GM20431 (cell line): ENCODE data around the gene SEPTIN10.
"Not testable (repeated sequence)": the region's sequence is repeated elsewhere in the genome, so short reads cannot be mapped to it uniquely, and the experiment has no call there.

Experiments used
- in situ Hi-C: fragments of 300-500 bp; cut with MseI, MboI; formaldehyde crosslinking; loops from one replicate; pipeline ENCODE4 v1.15.0; 2020; ENCODE audit warnings: low sequenced_read_pairs; ENCODE audit not compliant: unreplicated experiment

Gene SEPTIN10

GRCh38 chr2:109635426-109636304 is 21.9 kb upstream of the SEPTIN10 start:
- in situ Hi-C loops, result no loop called here

DNA sequence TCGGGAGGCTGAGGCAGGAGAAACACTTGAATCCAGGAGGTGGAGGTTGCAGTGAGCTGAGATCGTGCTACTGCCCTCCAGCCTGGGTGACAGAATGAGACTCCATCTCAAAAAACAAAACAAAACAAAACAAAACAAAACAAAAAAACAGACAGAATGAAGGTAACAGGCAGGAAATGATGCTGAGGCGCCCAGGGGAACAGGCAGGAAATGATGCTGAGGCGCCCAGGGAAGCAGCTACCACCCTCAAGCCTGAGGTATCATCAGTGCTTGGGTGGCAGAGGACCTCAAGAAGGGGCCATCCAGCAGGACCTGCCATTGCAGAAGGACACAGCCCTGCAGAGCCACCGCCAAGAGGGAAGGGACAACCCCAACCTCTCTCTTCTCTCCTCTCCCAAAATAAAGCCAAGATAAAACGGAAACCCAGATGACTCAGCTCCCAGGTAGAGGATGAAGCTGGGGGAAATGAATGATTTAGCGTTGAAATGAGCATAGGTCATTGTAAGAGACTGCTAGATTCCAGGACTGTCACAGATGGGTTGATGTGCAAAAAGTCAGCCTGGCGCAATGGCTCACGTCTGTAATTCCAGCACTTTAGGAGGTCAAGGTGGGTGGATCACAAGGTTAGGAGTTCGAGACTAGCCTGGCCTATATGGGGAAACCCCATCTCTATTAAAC is 19.7 kb upstream of the SEPTIN10 start:
- in situ Hi-C loops, result no loop called here

DNA sequence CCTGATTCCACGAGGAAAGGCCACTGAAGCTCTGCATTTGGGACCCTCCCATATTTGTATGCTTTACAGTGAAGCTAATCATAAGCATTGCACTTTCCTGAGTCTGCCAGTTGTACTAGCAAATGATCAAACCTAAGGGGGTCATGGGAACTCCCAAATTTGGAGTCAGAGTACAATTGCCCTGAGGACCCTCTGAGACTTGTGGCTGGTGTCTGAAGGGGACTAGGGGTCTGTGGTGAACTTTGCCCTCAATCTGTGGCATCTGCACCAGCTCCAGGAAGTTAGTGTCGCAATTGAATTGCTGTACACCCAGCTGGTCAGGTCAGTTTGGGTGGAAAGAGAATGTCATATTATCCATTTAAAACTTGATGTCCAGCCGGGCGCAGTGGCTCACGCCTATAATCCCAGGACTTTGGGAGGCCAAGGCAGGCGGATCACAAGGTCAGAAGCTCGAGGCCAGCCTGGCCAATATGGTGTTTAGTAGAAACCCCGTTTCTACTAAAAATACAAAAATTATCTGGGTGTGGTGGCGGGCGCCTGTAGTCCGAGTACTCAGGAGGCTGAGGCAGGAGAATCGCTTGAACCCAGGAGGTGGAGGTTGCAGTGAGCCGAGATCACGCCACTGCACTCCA is 18.5 kb upstream of the SEPTIN10 start:
- in situ Hi-C loops, result no loop called here

- in situ Hi-C loops, result no loop called here
Measured at GRCh38 chr2:109631741-109632140, 18.0 kb upstream of the SEPTIN10 start.

DNA sequence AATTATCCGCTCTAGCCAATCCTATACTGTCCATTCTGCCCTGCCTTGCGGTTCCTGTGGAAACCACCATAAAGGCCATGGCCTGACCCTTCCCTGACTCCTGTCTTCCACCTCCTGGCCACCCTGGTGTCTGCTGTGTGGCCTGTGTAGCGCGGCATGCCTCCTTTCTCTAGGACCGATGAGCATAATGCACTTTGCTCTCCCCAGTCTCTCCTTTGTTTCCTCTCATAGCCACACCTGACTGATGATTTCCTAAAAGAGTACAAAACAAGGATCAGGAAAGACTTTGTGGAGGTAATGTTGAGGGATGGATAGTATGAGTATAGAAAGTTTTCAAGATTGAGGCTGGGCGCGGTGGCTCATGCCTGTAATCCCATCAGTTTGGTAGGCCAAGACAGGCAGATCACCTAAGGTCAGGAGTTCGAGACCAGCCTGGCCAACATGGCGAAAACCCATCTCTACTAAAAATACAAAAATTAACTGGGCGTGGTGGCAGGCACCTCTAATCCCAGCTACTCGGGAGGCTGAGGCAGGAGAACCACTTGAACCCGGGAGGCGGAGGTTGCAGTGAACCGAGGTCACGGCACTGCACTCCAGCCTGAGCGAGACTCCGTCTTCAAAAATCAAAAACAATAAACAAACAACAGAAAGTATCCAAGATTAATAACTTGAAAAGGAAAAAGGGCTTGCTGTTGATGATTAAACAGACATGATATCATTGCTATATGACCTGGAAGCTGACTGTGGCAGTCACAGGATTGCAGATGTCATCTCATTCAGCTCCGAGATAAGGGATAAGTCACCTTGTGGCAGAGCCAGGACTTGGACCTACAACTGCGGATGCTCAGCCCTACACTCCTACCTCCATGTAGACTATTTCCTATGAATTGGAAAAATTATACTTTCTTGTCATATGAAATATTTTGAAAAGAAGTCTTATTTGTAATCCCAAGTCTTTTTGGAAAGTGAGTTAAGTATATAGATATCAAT is 17.0 kb upstream of the SEPTIN10 start:
- in situ Hi-C loops, result no loop called here

- in situ Hi-C loops, result no loop called here
Measured at GRCh38 chr2:109629867-109630266, 16.1 kb upstream of the SEPTIN10 start.

DNA sequence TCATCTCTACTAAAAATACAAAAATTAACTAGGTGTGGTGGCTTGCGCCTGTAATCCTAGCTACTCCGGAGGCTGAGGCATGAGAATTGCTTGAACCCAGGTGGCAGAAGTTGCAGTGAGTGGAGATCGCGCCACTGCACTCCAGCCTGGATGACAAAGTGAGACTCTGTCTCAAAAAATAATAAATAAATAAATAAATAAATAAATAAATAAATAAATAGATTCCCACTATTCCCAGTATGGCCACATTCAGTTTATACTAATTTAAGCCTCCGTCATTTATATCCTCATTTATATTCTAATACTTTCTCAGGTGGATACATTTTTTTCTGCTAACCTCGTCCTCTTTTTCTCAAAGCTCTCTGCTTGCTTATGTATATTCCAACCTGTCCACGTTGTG is 14.6 kb upstream of the SEPTIN10 start:
- in situ Hi-C loops, result not testable (repeated sequence)

DNA sequence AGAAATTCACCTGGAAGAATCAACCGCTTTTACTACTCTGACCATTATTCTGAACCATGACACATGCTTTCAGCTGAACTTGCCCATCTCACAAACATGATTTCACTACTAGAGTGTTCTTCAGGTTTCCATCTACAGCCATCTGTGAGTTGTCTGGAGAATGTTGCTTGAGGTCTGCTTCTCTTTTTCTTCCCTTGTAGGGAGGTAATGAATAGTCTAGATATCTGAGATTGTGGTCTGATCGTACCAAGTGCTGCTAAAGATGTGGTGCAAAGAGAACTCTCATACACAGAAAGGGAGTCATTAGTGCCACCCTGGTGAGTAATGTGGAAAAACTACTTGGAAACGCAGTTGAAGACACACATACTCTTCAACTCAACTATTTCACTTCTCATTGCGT is 10.6 kb upstream of the SEPTIN10 start:
- in situ Hi-C loops, result no loop called here

- in situ Hi-C loops, result no loop called here
Measured at GRCh38 chr2:109623923-109624322, 10.2 kb upstream of the SEPTIN10 start.

- in situ Hi-C loops, result no loop called here
Measured at GRCh38 chr2:109623297-109623696, 9.5 kb upstream of the SEPTIN10 start.

- in situ Hi-C loops, result no loop called here
Measured at GRCh38 chr2:109619032-109619615, 5.4 kb upstream of the SEPTIN10 start.

GRCh38 chr2:109616184-109616583 is 2.4 kb upstream of the SEPTIN10 start:
- in situ Hi-C loops, result no loop called here

GRCh38 chr2:109615637-109616144 is 1.9 kb upstream of the SEPTIN10 start:
- in situ Hi-C loops, result no loop called here

- in situ Hi-C loops, result no loop called here
Measured at GRCh38 chr2:109614715-109615636, 1.2 kb upstream of the SEPTIN10 start.

DNA sequence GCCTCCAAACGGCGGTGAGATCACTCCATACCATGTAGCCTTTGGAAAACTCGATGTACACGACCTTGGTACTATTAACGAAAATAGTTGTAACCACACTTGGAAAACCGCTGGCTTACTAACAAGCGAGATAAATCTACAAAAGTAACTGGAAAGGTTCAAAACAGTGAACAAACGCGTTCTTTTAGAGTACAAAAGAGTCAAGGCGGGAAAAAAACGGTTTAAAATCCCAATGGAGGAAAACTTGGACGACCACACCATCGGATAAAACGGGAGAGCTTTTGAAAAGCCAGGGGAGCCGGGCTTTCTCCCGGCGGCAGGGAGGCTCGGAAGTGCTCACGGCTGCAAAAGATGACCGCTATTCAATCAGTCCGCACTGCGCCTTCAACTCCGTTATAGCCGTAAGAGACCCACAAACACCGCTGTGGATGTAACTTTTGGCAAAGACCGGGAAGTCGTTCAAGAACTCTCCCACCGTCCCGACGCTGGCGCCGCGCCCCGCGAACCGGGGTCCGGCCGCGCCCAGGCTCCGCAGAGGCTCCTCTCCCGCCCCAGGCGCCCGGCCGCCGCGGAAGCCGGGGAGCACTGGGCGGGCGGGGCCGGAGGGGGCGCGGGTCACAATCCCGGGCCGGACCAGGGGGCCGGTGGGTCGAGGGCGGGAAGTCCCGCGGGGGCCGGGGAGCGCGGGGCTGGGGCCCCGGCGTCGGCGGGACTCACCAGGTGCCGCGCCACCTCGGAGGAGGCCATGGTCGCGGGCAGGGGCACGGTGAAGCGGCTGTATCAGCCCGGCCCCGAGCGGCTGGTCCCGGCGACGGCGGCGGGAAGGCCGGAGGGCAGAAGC is 465 bp downstream of the SEPTIN10 start:
- in situ Hi-C loops, result no loop called here

DNA sequence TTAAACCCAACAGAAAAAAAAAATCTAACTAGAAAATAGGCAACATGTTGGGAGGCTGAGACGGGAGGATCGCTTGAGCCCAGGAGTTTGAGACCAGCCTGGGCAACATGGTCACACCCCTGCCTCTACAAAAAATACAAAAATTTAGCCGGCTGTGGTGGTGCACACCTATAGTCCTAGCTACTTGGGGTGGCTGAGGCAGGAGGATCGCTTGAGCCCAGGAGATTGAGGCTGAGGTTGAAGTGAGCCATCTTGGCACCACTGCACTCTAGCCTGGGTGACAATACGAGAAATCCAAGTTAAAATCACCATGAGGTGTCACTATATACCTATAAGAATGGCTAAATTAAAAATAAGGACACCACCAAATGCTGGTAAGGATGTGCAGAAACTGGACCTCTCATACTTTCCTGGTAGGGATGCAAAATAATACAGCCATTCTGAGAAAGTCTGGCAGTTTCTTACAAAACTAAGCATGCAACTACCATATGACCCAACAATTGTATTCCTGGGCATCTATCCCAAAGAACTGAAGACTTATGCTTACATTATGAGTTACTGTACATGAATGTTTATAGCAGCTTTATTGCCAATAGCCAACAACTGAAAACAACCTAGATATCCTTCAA is 2.2 kb downstream of the SEPTIN10 start:
- in situ Hi-C loops, result no loop called here
